BE2C (cell line): Measurements from ENCODE around the gene RAB14.

Experiments used
- DNase-seq: peaks from one replicate; pipeline ENCODE4 v3.0.0-alpha.2; 2020
- H3K27me3 ChIP-seq: fragments of 250-450 bp; sonication (Bioruptor Pico); 2 replicates; pipeline ENCODE4 v1.5.1; 2020; ENCODE audit warnings: mild to moderate bottlenecking
- H3K36me3 ChIP-seq: fragments of 250-450 bp; sonication (Bioruptor Pico); 2 replicates; pipeline ENCODE4 v1.5.1; 2020; ENCODE audit warnings: mild to moderate bottlenecking
- H3K4me1 ChIP-seq: fragments of 250-450 bp; sonication (Bioruptor Pico); 2 replicates; pipeline ENCODE4 v1.5.1; 2020
- H3K4me3 ChIP-seq: 2 replicates; pipeline ENCODE4 v1.5.1; 2011; ENCODE audit warnings: low read depth, low read length
- H3K9me3 ChIP-seq: fragments of 250-450 bp; sonication (Bioruptor Pico); 2 replicates; pipeline ENCODE4 v1.5.1; 2020
- CTCF ChIP-seq: IDR thresholded peaks from 2 replicates; pipeline ENCODE4 v1.5.1; 2012; ENCODE audit warnings: mild to moderate bottlenecking, low read depth, low read length

RAB14 gene

GRCh38 chr9:121233906-121234831, 32.5 kb upstream of the RAB14 start:
- Histone ChIP-seq H3K4me3 (no peak overlapping the region), H3K36me3 (no peaks in the 10 kb centered on the region), H3K4me1 (no peaks in the 10 kb centered on the region), H3K9me3 (no peaks in the 10 kb centered on the region), H3K27me3 (no peaks in the 10 kb centered on the region)
- peak; percentile 20 for DNase-seq
- no peak for TF ChIP-seq CTCF

DNA sequence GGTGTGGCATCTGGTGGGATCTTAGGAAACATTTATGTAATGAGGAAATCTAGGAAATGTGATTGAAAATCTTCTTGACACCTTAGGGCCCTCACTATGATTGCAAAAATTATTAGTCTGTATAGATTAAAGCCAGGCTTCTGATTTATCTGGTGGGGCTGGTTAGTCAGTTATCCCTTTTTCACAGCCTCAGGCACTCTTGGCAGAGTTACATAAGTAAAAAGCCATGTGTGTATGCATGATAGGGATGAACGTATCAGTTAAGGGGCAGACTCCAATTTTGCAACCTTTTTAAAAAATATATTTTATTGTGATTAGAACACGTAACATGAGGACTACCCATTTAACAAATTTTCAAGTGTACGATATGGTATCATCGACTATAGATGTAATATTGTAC, 30.6 kb upstream of the RAB14 start:
- Histone ChIP-seq H3K9me3 (no peaks in the 10 kb centered on the region), H3K36me3 (no peaks in the 10 kb centered on the region), H3K4me3 (no peak overlapping the region), H3K27me3 (no peaks in the 10 kb centered on the region), H3K4me1 (no peaks in the 10 kb centered on the region)
- peak; percentile 27 for DNase-seq
- TF ChIP-seq CTCF: no peak

GRCh38 chr9:121230256-121230655, 28.6 kb upstream of the RAB14 start:
- no peak for TF ChIP-seq CTCF
- DNase-seq: no peak

GRCh38 chr9:121227862-121228261, 26.2 kb upstream of the RAB14 start:
- Histone ChIP-seq H3K36me3 (no peaks in the 10 kb centered on the region), H3K9me3 (no peaks in the 10 kb centered on the region), H3K4me1 (peaks cover under 1% of the 10 kb centered on the region; the same call in 1 of the 2 replicates), H3K27me3 (peaks cover 2% of the 10 kb centered on the region; the same call in 1 of the 2 replicates), H3K4me3 (no peak overlapping the region)
- DNase-seq: no peak
- no peak for TF ChIP-seq CTCF

More at GRCh38 chr9:121230256-121230655, 28.6 kb upstream of the RAB14 start:
- H3K9me3 ChIP-seq: no peaks in the 10 kb centered on the region
- no peaks in the 10 kb centered on the region for H3K36me3 ChIP-seq
- no peak overlapping the region for H3K4me3 ChIP-seq
- H3K27me3 ChIP-seq: no peaks in the 10 kb centered on the region
- no peaks in the 10 kb centered on the region for H3K4me1 ChIP-seq

DNA sequence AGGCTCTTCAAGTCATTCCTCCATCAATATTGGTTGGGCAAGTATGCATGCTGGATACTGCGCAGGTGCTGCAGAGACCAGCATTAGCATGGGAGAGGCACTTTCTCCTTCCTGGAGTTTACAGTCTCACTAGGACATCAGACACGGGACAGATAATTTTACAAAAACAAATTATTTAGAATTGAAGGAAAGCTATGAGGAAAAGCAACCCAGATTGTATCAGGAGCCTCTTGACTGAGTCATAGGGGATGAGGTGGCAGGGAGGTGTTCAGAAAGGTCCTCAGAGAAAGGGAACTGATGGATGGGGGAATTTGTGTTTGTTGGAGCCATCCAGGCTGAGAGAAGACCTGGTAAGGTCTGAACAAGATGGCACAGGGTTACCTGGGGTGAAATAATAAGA, 24.5 kb upstream of the RAB14 start:
- peaks cover 3% of the 10 kb centered on the region; the same call in 1 of the 2 replicates for H3K27me3 ChIP-seq
- no peak for DNase-seq

More for the DNA sequence above, 24.5 kb upstream of the RAB14 start:
- H3K4me3 ChIP-seq: no peak overlapping the region
- peaks cover 6% of the 10 kb centered on the region; the same call in 1 of the 2 replicates for H3K4me1 ChIP-seq
- H3K36me3 ChIP-seq: no peaks in the 10 kb centered on the region
- no peak for TF ChIP-seq CTCF
- no peaks in the 10 kb centered on the region for H3K9me3 ChIP-seq
